DMS153 (cell line): ENCODE data around the gene MTG2.

ENCODE experiments used
- DNase-seq: peaks from one replicate; lab custom pipeline; 2025; lab: John Stamatoyannopoulos, UW

MTG2 gene

DNA sequence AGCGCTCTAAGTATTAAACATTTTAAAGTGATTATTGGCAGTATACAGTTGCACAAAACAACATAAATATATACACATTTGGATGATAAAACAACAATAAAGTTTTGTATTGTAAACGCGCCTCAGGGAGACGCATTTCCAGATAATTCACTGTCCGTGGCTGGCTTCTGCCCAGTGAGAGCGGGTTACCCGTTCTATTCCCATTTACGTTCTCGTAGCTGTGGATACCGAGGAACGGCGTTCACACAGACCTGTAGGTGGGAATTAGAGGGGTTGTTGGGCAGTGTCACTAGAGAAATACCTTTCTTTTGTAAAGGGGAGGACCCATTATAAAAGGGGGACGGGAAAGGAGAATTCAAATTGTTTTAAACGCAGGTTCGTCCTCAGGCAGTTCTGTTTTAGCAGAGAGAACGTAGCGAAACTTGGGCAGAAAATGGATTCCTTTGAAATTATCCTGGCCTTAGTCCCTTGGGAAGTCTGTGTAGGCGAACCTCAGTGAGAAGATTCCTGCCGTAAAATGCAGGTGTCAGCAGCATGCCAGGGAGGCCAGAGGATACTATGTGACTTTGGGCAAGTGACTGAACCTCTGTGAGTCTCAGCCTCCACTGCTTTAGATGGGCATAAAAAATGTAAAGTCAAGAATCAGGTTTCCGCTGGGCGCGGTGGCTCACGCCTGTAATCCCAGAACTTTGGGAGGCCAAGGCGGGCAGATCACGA is 756 bp downstream of the MTG2 start:
- DNase-seq, result no peak

GRCh38 chr20:62186096-62186426 is 3.2 kb downstream of the MTG2 start:
- DNase-seq, result no peak

DNA sequence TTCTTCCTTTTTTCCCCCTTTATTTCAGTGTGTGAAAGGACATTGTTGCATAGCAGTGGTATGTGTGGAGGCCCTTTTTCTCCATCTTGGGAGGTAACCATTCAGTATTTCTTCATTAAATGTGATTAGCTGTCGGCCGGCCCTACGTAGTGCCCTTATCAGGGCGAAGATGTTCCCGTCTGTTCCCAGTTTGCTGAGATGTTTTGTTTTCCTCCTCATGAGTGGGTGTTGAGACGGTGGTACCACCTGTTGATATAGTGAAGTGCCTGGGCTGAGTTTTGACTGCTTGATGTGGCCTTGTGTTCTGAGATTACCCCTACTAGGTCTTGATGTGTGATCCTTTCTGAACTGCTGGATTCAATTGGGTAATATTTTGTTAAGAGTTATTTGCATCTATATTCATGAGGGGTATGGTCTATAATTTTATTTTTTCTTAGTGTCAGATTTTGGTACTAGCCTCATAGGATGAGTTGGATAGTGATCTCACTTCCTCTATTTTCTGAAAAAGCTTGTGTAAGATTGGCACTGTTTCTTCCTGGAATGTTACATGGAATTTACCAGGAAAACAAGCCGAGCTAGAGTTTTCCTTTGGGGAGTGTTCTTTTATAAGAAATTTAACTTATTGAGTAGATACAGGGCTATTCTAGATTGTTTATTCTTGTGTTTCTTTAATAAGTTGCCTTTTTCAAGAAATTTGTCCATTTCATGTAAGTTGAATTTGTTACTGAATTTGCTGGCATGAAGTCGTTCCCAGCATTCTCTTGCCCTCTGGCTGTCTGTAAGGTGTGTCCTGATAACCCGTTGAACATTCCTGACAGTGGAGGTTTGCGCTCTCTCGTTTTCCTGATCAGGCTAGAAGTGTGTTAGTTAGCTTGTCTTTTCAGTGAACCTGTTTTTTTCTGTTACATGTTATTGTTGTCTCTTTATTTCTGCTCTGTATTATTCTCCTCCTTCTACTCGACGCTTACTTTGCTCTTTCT is 4.3 kb downstream of the MTG2 start:
- no peak for DNase-seq

GRCh38 chr20:62190639-62191411 is 8.0 kb downstream of the MTG2 start:
- no peak for DNase-seq

GRCh38 chr20:62191781-62192559 is 9.1 kb downstream of the MTG2 start:
- DNase-seq, result no peak

DNA sequence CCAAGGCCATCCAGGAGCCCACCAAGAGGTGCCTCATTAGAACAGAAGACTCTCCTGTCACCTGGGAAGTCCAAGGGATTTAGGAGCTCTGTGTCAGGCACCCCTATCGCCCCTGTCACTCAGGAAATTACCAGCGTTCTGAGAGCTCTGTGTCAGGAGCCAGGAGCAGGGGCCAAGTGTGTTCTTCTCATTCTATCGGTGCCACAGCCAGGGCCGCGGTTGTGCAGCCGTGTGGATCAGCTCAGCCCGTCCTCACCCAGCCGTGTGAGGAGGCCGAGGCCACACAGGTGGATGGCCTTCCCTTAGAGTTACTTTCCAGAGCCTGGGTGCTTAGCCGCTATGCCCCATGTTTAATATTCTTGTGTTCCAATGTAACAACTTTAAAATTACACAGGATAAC is 9.8 kb downstream of the MTG2 start:
- no peak for DNase-seq

DNA sequence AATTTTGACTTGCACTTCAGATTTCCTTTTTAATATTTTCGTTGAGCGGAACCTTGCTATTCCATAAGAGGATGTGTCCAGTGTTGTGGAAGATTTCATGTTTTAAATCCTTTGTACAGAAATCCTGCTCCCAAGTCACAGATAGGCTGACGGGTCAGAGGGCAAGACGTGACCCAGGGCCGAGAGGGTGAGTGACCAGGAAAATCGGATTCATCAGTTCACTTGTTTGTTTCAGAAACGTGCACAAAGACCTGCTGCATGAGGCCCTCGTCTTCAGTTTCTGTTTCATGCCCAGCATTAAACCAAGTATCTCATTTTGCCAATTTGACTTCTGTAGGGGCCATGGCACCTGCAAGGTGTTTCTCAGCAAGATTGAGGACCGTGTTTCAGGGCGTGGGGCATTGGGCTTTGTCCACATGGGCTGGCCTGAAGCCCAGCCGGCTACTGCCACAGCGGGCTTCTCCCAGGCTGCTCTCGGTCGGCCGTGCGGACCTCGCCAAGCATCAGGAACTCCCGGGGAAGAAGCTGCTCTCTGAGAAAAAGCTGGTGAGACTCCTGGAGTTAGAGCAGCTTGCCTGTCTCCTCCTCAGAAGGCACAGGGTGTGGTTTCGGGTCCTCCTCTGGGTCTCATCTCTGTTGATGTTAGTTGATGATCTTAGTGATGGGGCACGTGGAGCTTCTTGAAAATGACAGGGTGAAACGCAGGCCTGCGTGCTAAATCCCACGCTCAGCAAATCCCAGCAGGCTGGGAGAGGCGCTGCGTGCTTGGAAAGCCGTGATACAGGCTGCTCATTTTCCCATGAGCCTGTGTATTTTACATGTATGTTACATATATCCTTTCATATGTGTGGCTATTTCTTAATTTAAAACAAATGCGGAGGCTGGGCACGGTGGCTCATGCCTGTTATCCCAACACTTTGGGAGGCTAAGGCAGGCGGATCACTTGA is 10.5 kb downstream of the MTG2 start:
- DNase-seq, result no peak

- DNase-seq, result no peak
Observed at GRCh38 chr20:62195075-62195405, 12.2 kb downstream of the MTG2 start.

- no peak for DNase-seq
Observed at GRCh38 chr20:62195736-62196135, 12.9 kb downstream of the MTG2 start.

- DNase-seq, result no peak
Observed at GRCh38 chr20:62196286-62196685, 13.5 kb downstream of the MTG2 start.

DNA sequence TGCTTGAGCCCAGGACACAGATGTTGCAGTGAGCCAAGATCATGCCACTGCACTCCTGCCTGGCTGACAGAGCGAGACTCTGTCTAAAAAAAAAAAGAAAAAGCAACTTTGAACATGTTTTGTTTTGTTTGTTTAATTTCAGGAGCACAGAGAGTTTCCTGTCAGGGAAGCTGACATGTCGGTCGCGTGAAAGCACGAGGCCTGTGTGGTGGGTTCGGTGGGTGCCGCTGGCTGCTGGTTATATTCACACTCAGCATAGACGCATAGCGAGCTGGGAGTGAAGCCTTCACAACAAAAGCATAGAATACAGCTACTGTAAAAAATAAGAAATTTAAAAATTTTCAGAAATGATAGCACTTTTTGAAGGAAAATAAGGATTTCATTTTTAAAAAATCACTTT is 14.5 kb downstream of the MTG2 start:
- DNase-seq, result no peak

DNA sequence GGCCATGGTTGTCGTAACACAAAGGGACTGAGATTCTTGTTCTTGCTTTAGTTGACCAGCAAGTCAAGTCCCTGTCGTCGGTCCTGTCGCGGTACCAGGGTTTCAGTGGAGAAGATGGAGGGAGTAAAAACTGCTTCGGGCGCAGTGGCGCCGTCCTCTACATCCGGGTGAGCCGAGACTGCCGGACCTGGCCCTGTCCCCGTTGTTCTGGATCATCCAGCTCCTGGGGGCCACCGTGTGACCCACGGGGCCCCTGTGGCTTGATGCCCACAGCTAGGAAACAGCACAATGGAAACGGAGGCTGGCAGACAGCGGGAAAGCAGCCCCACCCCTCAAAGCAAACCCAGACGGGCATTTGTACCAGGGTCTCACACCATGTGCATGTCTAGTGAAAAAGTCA is 15.0 kb downstream of the MTG2 start:
- DNase-seq, result no peak

DNA sequence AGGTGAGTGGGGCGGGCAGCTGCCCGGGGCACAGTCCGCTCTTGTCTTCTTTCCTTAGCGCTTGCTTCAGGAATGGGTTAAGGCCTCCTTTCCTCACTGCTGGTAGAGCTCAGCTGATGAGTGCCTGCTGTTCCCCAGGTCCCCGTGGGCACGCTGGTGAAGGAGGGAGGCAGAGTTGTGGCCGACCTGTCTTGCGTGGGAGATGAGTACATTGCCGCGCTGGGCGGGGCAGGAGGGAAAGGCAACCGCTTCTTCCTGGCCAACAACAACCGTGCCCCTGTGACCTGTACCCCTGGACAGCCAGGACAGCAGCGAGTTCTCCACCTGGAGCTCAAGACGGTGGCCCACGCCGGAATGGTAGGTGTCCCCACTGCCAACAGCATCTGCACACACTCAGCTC is 15.7 kb downstream of the MTG2 start:
- DNase-seq, result no peak

DNA sequence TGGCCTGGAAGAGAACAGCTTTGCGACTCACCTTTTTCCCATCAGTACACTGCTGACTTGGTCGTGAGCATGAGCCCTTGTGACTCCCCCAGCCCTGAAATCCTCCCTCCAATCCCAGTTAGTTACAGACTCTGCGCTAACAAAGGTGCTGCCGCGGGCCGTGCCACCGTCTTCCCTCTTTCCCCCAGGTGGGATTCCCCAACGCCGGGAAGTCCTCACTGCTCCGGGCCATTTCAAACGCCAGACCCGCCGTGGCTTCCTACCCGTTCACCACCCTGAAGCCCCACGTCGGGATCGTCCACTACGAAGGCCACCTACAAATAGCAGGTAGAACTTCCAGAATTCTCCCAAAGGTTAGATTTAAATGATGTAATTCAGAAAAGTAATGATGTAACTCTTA is 16.1 kb downstream of the MTG2 start:
- no peak for DNase-seq

DNA sequence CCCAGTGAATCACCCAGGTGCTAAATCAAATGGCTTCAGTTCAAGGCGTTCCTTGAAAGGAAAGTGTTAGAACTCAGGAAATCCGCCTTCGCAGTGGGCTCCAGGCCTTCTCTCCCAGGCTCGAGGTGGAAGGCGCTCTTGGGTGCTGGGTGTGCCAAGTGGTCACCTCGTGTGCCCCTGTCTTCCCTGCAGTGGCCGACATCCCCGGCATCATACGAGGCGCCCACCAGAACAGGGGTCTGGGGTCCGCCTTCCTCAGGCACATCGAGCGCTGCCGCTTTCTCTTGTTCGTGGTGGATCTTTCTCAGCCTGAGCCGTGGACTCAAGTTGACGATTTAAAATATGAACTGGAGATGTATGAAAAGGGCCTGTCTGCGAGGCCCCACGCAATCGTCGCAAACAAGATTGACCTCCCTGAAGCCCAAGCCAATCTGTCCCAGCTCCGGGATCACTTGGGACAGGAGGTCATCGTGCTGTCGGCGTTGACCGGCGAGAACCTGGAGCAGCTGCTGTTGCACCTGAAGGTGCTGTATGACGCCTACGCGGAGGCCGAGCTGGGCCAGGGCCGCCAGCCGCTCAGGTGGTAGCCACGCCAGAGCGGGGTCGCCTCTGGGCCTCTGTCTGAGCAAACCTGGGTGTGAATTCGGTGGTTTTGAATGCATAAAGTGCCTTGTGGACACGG is 17.8 kb downstream of the MTG2 start:
- no peak for DNase-seq

DNA sequence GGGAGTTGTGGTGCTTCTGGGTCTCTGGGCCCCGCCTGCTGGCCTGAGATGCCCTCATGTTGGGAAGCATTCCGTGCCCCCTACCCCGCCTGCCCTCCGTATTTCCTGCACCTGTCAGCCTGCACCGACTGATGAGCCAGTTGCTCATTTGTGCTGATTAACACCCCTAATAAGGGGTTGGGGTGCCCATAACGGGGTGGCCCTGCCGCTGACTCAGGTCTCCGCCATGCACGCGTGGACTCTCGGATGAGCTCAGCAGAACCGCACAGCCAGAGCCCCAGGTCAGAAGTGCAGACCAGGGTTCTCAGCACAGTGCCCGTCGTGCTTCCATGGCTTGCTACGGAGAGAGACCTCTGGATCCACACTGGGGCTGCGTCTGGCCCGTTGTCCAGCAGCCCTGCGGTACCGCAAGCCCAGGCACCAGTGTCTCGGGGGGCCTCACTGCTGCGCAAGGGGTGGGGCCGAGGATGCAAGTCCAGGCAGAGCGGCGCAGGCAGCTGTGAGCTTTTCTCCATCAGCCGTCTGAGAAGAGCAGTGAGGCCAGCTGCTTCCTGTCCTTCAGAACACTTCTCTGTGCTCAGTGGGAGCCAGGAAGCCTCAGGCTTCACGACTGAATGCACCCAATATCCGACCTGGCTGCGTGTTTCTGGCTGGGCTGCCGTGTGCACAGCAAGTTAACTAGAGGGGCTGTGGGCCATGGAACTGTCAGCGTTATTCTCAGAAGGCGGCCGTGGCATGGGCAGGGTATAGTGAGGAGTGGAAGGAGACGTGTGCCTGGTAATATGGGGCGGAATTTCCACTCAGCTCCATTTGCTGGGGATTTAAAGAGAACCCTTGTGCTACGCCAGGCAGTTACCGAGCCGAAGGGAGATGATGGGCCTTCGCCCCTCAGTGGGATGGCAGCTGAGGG is 18.6 kb downstream of the MTG2 start:
- no peak for DNase-seq

DNA sequence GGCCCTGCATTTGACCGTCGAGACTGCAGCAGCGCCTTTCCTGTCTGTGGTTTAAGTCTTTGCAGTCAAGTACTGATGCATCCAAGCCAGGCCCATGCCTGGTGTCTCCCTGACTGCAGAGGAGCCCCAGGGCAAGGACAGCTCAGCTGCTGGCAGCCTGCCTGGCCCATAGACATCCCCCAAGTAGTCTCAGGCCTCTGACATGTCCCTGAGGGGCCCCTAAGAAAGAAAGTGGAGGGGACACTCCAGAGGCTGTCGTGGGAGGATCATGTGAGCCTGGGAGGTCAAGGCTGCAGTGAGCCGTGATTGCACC is 19.2 kb downstream of the MTG2 start:
- DNase-seq, result no peak

- no peak for DNase-seq
Observed at GRCh38 chr20:62202676-62203377, 20.0 kb downstream of the MTG2 start.
